Fibroblast of the aortic adventitia (primary cell): ENCODE data around the gene CLCN1. TPM values are rescaled to one million over a fixed set of nuclear protein-coding genes. Genes with fewer than 3 reads are reported as not detected.
"Not testable (repeated sequence)": the region's sequence is repeated elsewhere in the genome, so short reads cannot be mapped to it uniquely, and the experiment has no call there.

Source experiments
- DNase-seq: peaks from one replicate; pipeline ENCODE4 v3.0.0-alpha.2; 2010; ENCODE audit warnings: low read depth
- H3K4me3 ChIP-seq: 2 replicates; pipeline ENCODE4 v1.5.1; 2011; ENCODE audit warnings: low read depth, mild to moderate bottlenecking, control low read depth, low read length, moderate library complexity
- CTCF ChIP-seq: IDR thresholded peaks from 2 replicates; pipeline ENCODE4 v1.5.1; 2011; ENCODE audit warnings: mild to moderate bottlenecking, low read length, control low read depth, inconsistent platforms; ENCODE audit not compliant: insufficient read depth
- total RNA-seq: library from RNA; depleted of rRNA; stranded (reverse); fragments of >200 nt; gene quantifications from 2 replicates; pipeline ENCODE4 v1.2.3, GENCODE V29; 2012; ENCODE audit warnings: low replicate concordance

CLCN1 gene
- total RNA-seq, 1 donor: not detected

- no peak for TF ChIP-seq CTCF
- no peak for DNase-seq
- no peak overlapping the region for H3K4me3 ChIP-seq
Observed at GRCh38 chr7:143285806-143286521, 29.9 kb upstream of the CLCN1 start.

- no peak for TF ChIP-seq CTCF
- no peak overlapping the region for H3K4me3 ChIP-seq
Observed at GRCh38 chr7:143286522-143286890, 29.4 kb upstream of the CLCN1 start.

GRCh38 chr7:143287339-143287934 is 28.5 kb upstream of the CLCN1 start:
- H3K4me3 ChIP-seq: peak overlapping the region; percentile 60
- no peak for TF ChIP-seq CTCF
- DNase-seq: no peak

More at GRCh38 chr7:143286522-143286890, 29.4 kb upstream of the CLCN1 start:
- no peak for DNase-seq

GRCh38 chr7:143287935-143288826 is 27.7 kb upstream of the CLCN1 start, which contains the start of gene CASP2:
CASP2 (plus strand) TSS chr7:143288351; CDS start chr7:143288456, 105 bp downstream.
- peak; percentile 46 for TF ChIP-seq CTCF
- DNase-seq: peak; percentile 95
- peak within 1 kb of the TSS; percentile 90 for H3K4me3 ChIP-seq

- no peak for DNase-seq
- peak overlapping the region; percentile 90 for H3K4me3 ChIP-seq
- TF ChIP-seq CTCF: no peak
Observed at GRCh38 chr7:143288836-143289235, 27.1 kb upstream of the CLCN1 start.

GRCh38 chr7:143289421-143289820 is 26.5 kb upstream of the CLCN1 start:
- no peak for TF ChIP-seq CTCF
- peak overlapping the region; percentile 90 for H3K4me3 ChIP-seq
- DNase-seq: no peak

GRCh38 chr7:143289888-143290287 is 26.0 kb upstream of the CLCN1 start:
- not testable (repeated sequence) for DNase-seq
- H3K4me3 ChIP-seq: peak overlapping the region; percentile 37
